ENCODE results near the gene SLC2A1.

Gene SLC2A1

GRCh38 chr1:42964044-42964812, 5.6 kb upstream of the SLC2A1 start:
- no peak overlapping the region for H3K27ac ChIP-seq
- TF ChIP-seq ZFX (IDR thresholded peaks at IDR 0.05) (no peak), CTCF (conservative IDR thresholded peaks at IDR 0.05) (no peak)

- TF ChIP-seq CTCF (conservative IDR thresholded peaks at IDR 0.05), result no peak
- TF ChIP-seq ZFX (IDR thresholded peaks at IDR 0.05), result no peak
- no peak overlapping the region for H3K27ac ChIP-seq
Measured at GRCh38 chr1:42963378-42964043, 4.8 kb upstream of the SLC2A1 start.

- H3K27ac ChIP-seq, result no peak overlapping the region
Measured at GRCh38 chr1:42962641-42963377, 4.1 kb upstream of the SLC2A1 start.

GRCh38 chr1:42961312-42962091, 2.8 kb upstream of the SLC2A1 start:
- no peak overlapping the region for H3K27ac ChIP-seq
- no peak for TF ChIP-seq ZFX (IDR thresholded peaks at IDR 0.05)
- TF ChIP-seq CTCF (conservative IDR thresholded peaks at IDR 0.05), result no peak

More at GRCh38 chr1:42962641-42963377, 4.1 kb upstream of the SLC2A1 start:
- no peak for TF ChIP-seq ZFX (IDR thresholded peaks at IDR 0.05)

GRCh38 chr1:42960566-42961311, 2.1 kb upstream of the SLC2A1 start:
- TF ChIP-seq ZFX (IDR thresholded peaks at IDR 0.05) (no peak), CTCF (conservative IDR thresholded peaks at IDR 0.05) (no peak)

GRCh38 chr1:42960122-42960390, 1.4 kb upstream of the SLC2A1 start:
- no peak for TF ChIP-seq CTCF (conservative IDR thresholded peaks at IDR 0.05)
- TF ChIP-seq ZFX (IDR thresholded peaks at IDR 0.05), result no peak
- H3K27ac ChIP-seq, result no peak overlapping the region

More at GRCh38 chr1:42960566-42961311, 2.1 kb upstream of the SLC2A1 start:
- H3K27ac ChIP-seq, result no peak overlapping the region

Data from C4-2B (cell line).